Measurements from ENCODE around the gene BRD3. TPM values are rescaled to one million over a fixed set of nuclear protein-coding genes. Genes with fewer than 3 reads are reported as not detected.

The BRD3 gene
- total RNA-seq, 1 donor from 2014 or later, result 24.6 TPM

GRCh38 chr9:134040176-134040565 lies 27.7 kb downstream of the BRD3 start:
- ATAC-seq, result no peak

GRCh38 chr9:134039386-134040175 lies 28.2 kb downstream of the BRD3 start:
- DNase-seq (ENCODE audit: low spot score), result no peak
- no peak for ATAC-seq

More at GRCh38 chr9:134040176-134040565, 27.7 kb downstream of the BRD3 start:
- DNase-seq (ENCODE audit: low spot score), result no peak

- ATAC-seq (no peak), DNase-seq (ENCODE audit: low spot score) (no peak)
Measured at GRCh38 chr9:134037641-134038040, 30.2 kb downstream of the BRD3 start.

DNA sequence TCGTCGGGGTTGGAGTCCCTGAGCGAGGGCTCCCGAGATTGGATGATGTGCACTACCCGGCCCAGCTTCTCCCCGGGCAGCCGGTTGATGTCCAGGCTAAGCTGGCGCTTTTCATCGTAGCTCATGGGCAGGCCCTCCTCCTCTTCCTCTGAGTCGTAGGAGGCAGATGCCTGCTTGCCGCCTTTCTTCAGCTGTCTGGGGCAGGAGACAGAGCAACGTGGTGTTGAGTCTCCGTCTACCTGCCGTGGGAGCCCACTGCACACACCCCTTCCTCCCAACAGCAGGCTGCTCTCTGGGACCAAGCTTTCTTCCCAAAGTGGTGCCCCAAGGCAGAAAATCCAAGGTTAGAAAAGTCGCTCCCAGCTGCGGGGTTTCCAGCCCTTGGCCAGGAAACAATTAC lies 31.7 kb downstream of the BRD3 start:
- ATAC-seq (no peak), DNase-seq (ENCODE audit: low spot score) (no peak)

GRCh38 chr9:134035041-134036039 lies 32.5 kb downstream of the BRD3 start:
- no peak for ATAC-seq
- no peak for DNase-seq (ENCODE audit: low spot score)

DNA sequence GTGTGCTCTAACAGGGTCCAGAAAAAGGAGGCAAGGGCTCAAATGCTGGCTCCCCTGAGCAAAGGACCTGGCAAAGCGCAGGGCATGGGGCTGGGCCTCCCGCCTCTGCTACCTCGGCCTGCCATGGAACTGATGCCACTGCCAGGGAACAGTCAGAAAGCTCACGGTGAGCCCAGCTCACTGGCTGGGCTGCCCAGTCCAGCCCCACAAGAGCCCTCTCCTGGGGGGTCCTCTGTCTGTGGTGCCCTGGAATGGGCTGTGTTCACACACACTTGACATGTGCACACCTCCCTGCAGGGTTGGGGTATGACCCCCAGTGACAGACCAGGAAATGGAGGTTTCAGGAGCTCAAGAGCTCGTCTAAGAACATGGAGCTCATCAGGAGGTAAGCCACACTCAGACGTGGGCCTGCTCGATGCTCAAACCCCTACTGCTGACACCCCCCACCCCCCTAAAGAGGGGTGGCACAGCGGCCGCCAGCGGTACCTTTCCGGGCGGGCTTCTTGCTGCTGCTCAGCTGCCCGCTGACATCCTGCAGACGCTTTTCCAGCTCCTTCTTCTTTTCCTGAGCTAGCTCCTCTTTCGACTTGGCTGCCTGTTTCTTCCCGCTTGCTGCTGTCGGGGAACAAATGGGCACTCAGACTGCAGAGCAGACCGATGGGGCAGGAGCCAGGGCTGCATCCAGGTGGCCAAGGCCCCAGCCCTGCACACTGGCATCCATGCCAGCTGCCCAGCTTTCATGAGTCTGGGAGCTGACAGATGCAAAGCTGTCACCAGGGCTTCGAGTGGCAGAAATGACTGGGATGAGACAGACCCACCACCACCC lies 33.4 kb downstream of the BRD3 start:
- no peak for DNase-seq (ENCODE audit: low spot score)
- no peak for ATAC-seq

DNA sequence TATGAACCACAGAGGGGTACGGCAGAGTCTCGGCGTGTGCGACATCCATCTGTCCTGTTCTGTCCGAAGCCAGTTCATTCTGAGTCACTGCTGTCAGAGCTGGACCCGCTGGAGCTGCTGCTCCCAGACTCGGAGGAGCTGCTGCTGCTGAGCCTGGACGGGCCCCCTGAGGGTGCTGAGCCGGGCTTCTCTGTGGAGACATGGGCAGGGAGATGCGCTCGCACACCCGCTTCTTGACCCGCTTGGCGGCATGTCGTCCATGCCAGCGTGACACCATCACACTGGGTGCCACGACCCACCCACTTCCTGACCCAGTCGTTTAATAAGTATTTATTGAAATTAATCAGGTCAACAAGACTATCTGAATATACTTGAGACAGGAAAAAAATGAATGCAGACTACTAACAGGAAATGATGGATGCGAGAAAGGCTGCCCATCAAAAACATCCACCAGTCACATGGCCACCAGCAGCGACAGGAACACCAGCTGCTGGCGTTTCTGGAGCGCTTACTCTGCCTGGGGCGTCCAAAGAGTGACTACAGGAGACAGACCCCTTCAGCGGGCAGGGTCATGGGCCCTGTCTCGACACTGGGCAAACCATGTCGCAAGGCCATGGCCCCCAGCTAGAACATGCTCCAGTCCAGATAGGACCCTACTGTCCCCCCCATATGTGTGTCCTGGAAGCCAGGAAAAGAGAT lies 34.2 kb downstream of the BRD3 start:
- no peak for ATAC-seq
- no peak for DNase-seq (ENCODE audit: low spot score)

GRCh38 chr9:134032456-134033222 lies 35.2 kb downstream of the BRD3 start:
- ATAC-seq (no peak), DNase-seq (ENCODE audit: low spot score) (no peak)

DNA sequence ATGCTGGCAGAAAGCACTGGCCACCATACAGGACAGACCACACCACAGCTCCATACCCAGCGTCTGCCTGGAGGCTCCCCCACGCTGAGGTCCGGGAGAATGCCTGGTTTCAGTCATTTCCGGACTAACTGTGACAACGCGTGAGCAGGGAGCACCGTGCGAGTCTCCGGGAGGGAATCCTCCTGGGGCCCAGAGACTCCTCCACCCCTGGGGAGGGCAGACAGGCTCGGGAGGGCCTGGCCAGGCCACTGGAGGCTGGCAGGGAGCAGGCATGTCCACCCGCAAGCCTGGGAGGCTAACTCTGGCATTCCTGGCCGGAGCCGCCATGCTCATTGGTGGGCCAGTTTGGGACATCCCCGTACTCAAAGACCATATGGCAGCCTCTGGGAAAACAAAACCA lies 36.0 kb downstream of the BRD3 start:
- DNase-seq (ENCODE audit: low spot score) (no peak), ATAC-seq (no peak)

GRCh38 chr9:134030821-134031470 lies 36.9 kb downstream of the BRD3 start:
- no peak for ATAC-seq
- no peak for DNase-seq (ENCODE audit: low spot score)

DNA sequence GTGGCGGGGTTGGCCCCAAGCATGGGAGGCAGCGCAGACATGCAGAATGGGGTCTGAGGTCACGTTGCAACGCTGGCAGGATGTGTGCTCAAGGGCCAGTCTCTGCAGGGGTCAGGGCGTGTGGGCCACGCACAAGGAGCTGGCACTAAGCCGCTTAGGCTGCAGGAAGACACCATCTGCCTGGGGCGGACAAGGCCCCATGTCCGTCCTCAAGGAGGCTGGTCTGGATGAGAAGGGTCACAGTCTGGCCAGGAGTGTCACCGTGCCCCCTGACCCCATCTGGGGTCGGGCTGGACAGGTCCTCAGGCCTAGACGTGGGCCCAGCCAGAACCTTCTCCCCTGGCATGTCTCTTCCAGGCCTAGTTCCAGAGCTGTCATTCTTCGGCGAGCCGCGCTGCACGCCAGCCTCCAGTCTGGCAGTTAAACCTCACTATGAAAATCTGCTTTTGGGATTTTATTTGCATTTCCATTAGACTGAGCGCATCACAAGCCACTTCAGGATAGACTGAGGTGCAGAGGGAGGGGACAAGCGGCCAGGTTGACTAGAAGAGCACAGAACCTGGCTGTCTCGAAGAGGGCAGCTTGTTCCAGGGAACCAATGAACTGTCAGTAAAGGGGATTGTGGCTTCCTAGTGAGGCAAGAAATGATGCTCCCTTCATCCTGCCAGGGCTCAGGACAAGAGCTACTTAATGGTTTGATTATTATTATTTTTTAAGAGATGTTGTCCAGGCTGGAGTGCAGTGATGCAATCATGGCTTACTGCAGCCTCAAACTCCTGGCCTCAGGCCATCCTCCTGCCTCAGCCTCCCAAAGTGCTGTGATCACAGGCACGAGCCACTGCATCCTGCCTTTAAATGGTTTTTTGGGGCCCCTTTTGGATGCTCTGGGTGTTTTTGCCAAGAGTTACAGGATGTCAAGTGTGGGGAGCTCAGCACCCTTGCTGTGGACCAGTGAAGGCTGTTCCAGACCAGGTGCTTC lies 38.3 kb downstream of the BRD3 start:
- DNase-seq (ENCODE audit: low spot score) (no peak), ATAC-seq (no peak)

DNA sequence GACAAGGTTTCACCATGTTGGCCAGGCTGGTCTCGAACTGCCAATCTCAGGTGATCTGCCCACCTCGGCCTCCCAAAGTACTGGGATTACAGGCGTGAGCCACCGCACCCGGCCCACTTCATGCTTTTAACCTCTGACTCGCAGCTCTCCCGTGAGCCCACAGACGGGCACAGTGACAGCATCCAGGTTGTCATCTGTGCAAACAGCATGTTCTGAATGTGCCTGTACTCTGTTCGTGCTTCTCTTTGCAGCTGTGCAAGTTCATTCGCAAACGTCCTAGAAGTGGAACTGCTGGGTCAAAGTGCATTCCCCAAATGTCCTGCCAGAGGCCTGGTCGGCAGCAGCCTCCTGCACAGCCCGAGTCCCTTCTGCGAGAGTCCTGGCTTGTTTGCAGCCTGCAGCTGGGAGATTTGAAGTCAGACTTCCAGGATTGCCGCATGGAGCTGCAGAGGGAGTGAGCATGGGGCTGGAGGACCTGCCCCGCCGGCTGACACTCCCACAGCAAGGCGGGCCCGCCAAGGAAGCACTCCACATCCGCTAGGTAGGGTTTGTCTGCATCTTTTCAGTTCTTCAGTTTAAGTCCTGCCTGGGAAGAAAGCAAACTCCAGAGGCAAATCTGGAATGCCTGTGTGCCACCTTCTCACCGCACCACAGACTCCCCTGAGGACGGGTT lies 39.1 kb downstream of the BRD3 start:
- peak; percentile 89 for DNase-seq (ENCODE audit: low spot score)
- peak; percentile 53 for ATAC-seq

DNA sequence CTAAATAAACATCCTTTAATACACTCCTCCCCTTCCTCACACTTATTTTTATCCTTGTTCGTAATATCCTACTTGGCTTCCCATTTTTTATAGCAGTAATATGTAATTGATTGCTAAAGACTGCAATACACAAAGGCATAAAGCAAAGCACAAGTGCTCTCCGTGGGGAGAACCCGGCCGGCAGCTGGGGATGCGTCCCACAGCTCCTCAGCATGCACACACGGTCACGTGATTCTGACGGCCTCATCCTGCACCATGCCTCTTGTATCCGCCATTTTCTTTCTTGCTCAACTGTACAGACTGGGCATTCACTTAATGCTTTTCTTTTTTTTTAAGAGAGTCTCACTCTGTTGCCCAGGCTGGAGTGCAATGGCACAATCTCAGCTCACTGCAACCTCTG lies 39.8 kb downstream of the BRD3 start:
- ATAC-seq, result no peak
- DNase-seq (ENCODE audit: low spot score), result no peak

GRCh38 chr9:134027561-134027960 lies 40.3 kb downstream of the BRD3 start:
- DNase-seq (ENCODE audit: low spot score), result no peak
- ATAC-seq, result no peak

DNA sequence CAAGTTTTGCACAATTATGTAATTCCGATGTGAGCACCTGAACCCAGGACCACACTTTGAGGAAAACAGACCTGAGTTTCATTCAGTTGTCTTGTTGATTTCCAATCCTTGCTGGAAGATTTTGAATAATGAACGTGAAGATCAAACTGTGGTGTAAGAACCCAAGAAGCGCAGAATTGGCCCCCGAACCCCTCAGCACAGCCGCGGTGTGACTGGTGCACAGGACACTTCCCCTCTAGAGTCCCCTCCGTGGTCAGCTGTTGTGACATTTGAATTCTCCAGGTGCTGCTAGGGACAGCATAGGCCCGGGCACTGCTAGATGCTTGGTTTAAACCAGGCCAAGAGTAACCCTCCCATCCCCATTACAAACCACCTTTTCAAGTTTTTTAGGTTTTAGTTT lies 40.8 kb downstream of the BRD3 start:
- DNase-seq (ENCODE audit: low spot score), result no peak
- no peak for ATAC-seq

DNA sequence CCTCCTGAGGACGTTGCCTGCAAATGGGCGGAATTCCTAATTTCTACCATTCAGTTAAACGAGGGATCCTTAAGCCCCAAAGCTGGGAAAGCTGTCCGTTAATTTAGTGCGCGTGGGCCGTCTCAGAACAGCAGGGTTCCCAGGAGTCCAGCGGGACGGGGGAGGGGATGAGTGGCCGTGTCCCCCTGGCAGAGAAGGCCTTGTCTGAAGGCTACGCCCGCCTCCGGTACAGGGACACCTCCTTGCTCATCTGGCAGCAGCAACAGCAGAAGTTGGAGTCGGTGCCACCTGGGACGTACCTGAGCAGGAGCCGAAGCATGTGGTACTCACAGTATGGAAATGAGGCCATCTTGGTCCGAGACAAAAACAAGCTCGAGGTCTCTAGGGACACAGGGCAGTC lies 41.2 kb downstream of the BRD3 start:
- DNase-seq (ENCODE audit: low spot score), result no peak
- no peak for ATAC-seq

All from left lobe of liver (tissue), 2 donors.